ENCODE results near the gene FHIT. TPM values are rescaled to one million over a fixed set of nuclear protein-coding genes. Genes with fewer than 3 reads are reported as not detected.

The FHIT gene
- total RNA-seq, 1 experiment from 2014 or later = 9.8 TPM

DNA sequence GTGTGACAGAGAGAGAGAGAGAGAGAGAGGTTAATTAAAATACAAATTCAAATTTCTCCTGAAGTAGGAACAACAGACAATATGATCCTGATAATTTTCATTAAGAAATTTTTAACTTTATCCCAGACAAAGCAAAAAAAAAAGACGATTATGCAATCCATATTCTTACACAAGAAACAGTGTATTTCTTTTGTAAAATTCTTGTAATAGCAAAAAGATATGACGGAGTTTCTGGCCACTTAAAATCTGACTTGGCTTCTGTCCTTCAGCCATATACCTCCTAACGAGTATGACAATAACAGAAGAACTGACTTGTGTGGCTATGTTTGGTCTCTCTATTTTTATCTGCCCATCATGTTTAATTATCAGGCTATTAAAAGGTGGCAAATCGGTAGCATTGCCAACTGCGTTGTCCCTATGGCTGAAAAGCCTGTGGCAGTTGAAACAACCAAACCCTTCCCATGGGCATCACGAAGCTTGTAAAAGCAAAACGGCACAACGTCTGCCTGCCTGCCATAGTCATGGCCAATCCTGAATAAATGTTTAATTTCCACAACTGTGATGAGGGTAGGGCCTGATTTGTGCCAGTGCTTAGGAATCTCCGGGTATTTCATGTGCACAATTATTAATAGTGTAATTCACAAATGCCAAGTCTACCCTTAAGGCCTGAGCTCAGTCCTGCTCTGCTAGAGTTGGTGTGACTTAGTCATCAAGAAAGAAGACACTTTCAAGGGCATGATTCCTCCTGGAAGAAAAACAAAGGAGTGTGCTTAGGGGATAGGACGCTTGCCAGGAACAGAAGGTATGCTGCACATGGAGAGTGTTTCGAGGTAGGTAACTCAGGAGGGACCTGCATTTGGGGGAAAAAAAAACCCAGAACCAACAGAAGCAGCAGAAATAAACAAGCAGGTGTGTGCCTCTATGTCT is 1090.2 kb downstream of the FHIT start:
- H2AFZ ChIP-seq = no peak overlapping the region
- no peaks in the 10 kb centered on the region for H3K4me1 ChIP-seq (replicated peaks; ENCODE audit: insufficient read depth)
- H3K79me2 ChIP-seq (ENCODE audit: low read depth) = no peaks in the 10 kb centered on the region
- intact Hi-C loops (cut with micrococcal nuclease; ENCODE audit: unreplicated experiment) = no loop called here
- no TSS peak for BruUV-seq (replicated peaks)
- DNase-seq = no peak
- no peaks in the 10 kb centered on the region for H3F3A ChIP-seq (ENCODE audit: insufficient read depth, low read depth)
- no peaks in the 10 kb centered on the region for H3K27me3 ChIP-seq (ENCODE audit: insufficient read depth, low read depth)
- no peak overlapping the region for H3K4me3 ChIP-seq
- no peak overlapping the region for H3K4me2 ChIP-seq
- CTCF ChIA-PET = no interaction called here
- H4K20me1 ChIP-seq (ENCODE audit: insufficient read depth) = no peaks in the 10 kb centered on the region
- POLR2A ChIA-PET (ENCODE audit: unreplicated experiment) = no interaction called here
- no peaks in the 10 kb centered on the region for H3K9me3 ChIP-seq (ENCODE audit: insufficient read depth, low read depth)
- H3K27ac ChIP-seq = no peak overlapping the region
- no peak for TF ChIP-seq EZH2 (IDR thresholded peaks at IDR 0.05; ENCODE audit: low read depth)
- TF ChIP-seq, protein P1, sequence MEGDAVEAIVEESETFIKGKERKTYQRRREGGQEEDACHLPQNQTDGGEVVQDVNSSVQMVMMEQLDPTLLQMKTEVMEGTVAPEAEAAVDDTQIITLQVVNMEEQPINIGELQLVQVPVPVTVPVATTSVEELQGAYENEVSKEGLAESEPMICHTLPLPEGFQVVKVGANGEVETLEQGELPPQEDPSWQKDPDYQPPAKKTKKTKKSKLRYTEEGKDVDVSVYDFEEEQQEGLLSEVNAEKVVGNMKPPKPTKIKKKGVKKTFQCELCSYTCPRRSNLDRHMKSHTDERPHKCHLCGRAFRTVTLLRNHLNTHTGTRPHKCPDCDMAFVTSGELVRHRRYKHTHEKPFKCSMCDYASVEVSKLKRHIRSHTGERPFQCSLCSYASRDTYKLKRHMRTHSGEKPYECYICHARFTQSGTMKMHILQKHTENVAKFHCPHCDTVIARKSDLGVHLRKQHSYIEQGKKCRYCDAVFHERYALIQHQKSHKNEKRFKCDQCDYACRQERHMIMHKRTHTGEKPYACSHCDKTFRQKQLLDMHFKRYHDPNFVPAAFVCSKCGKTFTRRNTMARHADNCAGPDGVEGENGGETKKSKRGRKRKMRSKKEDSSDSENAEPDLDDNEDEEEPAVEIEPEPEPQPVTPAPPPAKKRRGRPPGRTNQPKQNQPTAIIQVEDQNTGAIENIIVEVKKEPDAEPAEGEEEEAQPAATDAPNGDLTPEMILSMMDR (conservative IDR thresholded peaks at IDR 0.05) = no peak
- H3K9me2 ChIP-seq (ENCODE audit: insufficient read depth) = no peaks in the 10 kb centered on the region
- H3K36me3 ChIP-seq (ENCODE audit: low read depth) = no peaks in the 10 kb centered on the region

DNA sequence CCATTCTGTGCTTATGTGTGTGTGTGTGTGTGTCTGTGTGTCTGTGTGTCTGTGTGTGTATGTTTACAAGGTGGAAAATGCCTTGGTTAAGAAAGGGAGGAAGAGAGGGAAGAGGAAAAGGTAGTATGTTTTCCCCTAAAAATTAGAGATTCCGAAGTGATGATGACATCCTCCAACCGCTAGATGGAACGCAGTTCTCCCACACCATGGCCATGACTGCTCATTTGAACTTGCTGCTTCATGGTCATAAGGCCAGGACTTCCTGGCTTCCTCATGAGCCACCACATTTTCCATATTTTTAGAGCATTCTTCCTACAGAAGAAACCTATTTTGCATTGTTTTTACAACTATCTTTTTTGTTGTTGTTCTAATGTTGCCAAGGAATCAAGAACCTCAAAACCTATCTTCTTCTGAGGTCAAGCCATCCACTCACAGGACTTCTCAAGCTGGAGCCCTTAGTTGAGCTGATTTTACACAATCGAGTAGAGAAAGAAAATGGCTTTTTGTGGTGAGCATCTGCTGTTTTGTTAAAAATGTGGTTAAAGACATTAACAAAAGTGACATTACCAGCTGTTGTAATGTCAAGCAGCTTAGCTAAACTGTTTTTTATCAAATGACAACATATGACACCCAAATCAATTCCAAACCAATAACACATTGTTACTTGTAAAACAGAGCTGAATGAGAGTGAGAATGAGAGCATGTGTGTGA is 1091.0 kb downstream of the FHIT start:
- H3K27me3 ChIP-seq (ENCODE audit: insufficient read depth, low read depth) = no peaks in the 10 kb centered on the region
- CTCF ChIA-PET = no interaction called here
- H4K20me1 ChIP-seq (ENCODE audit: insufficient read depth) = no peaks in the 10 kb centered on the region
- no peak overlapping the region for H3K27ac ChIP-seq
- TF ChIP-seq, protein P1 (conservative IDR thresholded peaks at IDR 0.05) = no peak
- no peaks in the 10 kb centered on the region for H3K9me3 ChIP-seq (ENCODE audit: insufficient read depth, low read depth)
- H3F3A ChIP-seq (ENCODE audit: insufficient read depth, low read depth) = no peaks in the 10 kb centered on the region
- POLR2A ChIA-PET (ENCODE audit: unreplicated experiment) = no interaction called here
- H3K4me1 ChIP-seq (replicated peaks; ENCODE audit: insufficient read depth) = no peaks in the 10 kb centered on the region
- no peaks in the 10 kb centered on the region for H3K36me3 ChIP-seq (ENCODE audit: low read depth)
- H3K4me3 ChIP-seq = no peak overlapping the region
- H3K4me2 ChIP-seq = no peak overlapping the region
- BruUV-seq (replicated peaks) = no TSS peak
- no peaks in the 10 kb centered on the region for H3K9me2 ChIP-seq (ENCODE audit: insufficient read depth)
- no peak overlapping the region for H2AFZ ChIP-seq
- intact Hi-C loops (cut with micrococcal nuclease; ENCODE audit: unreplicated experiment) = no loop called here
- DNase-seq = no peak
- H3K79me2 ChIP-seq (ENCODE audit: low read depth) = no peaks in the 10 kb centered on the region

DNA sequence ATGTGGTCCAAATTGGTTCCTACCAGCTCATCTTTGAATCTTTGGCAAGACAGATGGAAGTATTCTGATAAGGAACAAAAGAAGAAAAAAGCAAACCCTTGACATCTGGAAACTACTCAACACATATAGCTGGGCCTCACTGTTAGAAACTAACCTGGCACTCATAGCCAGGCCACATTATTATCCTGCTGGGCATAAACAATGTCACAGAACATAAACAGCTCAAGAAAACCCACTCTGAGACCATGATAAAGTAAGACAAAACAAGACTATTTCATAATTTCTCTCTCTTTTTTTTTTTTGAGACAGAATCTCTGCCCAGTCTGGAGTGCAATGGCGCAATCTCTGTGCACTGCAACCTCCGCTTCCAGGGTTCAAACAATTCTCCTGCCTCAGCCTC is 1093.2 kb downstream of the FHIT start:
- intact Hi-C loops (cut with micrococcal nuclease; ENCODE audit: unreplicated experiment) = no loop called here
- Histone ChIP-seq H3K4me1 (replicated peaks; ENCODE audit: insufficient read depth) (no peaks in the 10 kb centered on the region), H3K4me2 (no peak overlapping the region), H3K9me2 (ENCODE audit: insufficient read depth) (no peaks in the 10 kb centered on the region), H3K27me3 (ENCODE audit: insufficient read depth, low read depth) (no peaks in the 10 kb centered on the region), H2AFZ (no peak overlapping the region), H3K27ac (no peak overlapping the region), H3K9me3 (ENCODE audit: insufficient read depth, low read depth) (no peaks in the 10 kb centered on the region), H3K79me2 (ENCODE audit: low read depth) (no peaks in the 10 kb centered on the region), H4K20me1 (ENCODE audit: insufficient read depth) (no peaks in the 10 kb centered on the region), H3F3A (ENCODE audit: insufficient read depth, low read depth) (no peaks in the 10 kb centered on the region), H3K36me3 (ENCODE audit: low read depth) (no peaks in the 10 kb centered on the region), H3K4me3 (no peak overlapping the region)
- BruUV-seq (replicated peaks) = no TSS peak
- CTCF ChIA-PET = no interaction called here
- POLR2A ChIA-PET (ENCODE audit: unreplicated experiment) = interaction anchor here (0.6 kb wide), 1 partner anchor 1119 kb away, joined by 8 read pairs; no protein-coding TSS in a partner anchor
- DNase-seq = no peak
- TF ChIP-seq EZH2 (IDR thresholded peaks at IDR 0.05; ENCODE audit: low read depth) = no peak
- TF ChIP-seq, protein P1 (conservative IDR thresholded peaks at IDR 0.05) = no peak

Data from PC-9 (cell line).